DOHH2 (cell line): Measurements from ENCODE around the gene KLHL34.

ENCODE experiments used
- EZH2phosphoT487 ChIP-seq: fragments of 200-600 bp; sonication (generic); IDR thresholded peaks from 2 replicates; pipeline ENCODE4 v1.6.1; 2017; ENCODE audit warnings: borderline replicate concordance, mild to moderate bottlenecking, antibody characterized with exemption, low read length, moderate library complexity, mixed read lengths
- TF ChIP-seq, protein P1 (sequence below): fragments of 200-600 bp; sonication (generic); IDR thresholded peaks from one replicate; pipeline ENCODE4 v1.5.1; 2014; ENCODE audit warnings: antibody characterized with exemption, mild to moderate bottlenecking, low read depth, low read length; ENCODE audit not compliant: poor library complexity, severe bottlenecking

DNA sequence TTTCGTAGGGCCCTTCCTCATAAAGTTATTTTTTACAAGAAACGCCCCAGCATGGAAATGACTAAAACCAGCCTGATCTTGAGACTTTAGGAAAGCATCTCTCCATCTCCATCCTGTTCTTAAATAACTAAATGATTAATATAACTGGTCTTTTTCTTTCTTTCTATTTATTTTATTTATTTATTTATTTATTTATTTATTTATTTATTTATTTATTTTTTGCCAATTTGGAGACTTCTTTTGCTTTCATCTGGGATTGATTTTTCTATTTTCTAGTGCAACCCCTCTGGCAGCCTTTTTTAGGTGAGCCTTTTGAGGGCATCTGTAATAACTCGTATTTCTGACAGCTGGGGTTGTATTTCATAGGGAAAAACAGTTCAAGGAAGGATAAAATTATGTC lies 1.2 kb upstream of the KLHL34 start:
- TF ChIP-seq, protein P1, sequence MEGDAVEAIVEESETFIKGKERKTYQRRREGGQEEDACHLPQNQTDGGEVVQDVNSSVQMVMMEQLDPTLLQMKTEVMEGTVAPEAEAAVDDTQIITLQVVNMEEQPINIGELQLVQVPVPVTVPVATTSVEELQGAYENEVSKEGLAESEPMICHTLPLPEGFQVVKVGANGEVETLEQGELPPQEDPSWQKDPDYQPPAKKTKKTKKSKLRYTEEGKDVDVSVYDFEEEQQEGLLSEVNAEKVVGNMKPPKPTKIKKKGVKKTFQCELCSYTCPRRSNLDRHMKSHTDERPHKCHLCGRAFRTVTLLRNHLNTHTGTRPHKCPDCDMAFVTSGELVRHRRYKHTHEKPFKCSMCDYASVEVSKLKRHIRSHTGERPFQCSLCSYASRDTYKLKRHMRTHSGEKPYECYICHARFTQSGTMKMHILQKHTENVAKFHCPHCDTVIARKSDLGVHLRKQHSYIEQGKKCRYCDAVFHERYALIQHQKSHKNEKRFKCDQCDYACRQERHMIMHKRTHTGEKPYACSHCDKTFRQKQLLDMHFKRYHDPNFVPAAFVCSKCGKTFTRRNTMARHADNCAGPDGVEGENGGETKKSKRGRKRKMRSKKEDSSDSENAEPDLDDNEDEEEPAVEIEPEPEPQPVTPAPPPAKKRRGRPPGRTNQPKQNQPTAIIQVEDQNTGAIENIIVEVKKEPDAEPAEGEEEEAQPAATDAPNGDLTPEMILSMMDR, result no peak
- no peak for TF ChIP-seq EZH2phosphoT487
